Mesodermal cell (in vitro differentiated cells): ENCODE measurements around the gene HECA.
"Not testable (repeated sequence)": the region's sequence is repeated elsewhere in the genome, so short reads cannot be mapped to it uniquely, and the experiment has no call there.

Experiments used
- H3K27ac ChIP-seq: 2 replicates; pipeline ENCODE4 v1.7.0; 2013; ENCODE audit warnings: mild to moderate bottlenecking, low read depth, low read length, moderate library complexity; ENCODE audit not compliant: severe bottlenecking
- H3K36me3 ChIP-seq: 2 replicates; pipeline ENCODE4 v1.7.1; 2013; ENCODE audit warnings: mild to moderate bottlenecking, low read length, moderate library complexity; ENCODE audit not compliant: control insufficient read depth, insufficient read depth
- H3K4me1 ChIP-seq: one replicate; pipeline ENCODE4 v1.7.1; 2013; ENCODE audit warnings: mild to moderate bottlenecking, low read length; ENCODE audit not compliant: insufficient read depth, control insufficient read depth, poor library complexity, severe bottlenecking
- H3K4me3 ChIP-seq: 2 replicates; pipeline ENCODE4 v1.7.0; 2013; ENCODE audit warnings: low read length, control low read depth, mild to moderate bottlenecking; ENCODE audit not compliant: insufficient read depth, poor library complexity, severe bottlenecking; ENCODE audit errors: extremely low read depth
- H3K9me3 ChIP-seq: 2 replicates; pipeline ENCODE4 v1.7.1; 2013; ENCODE audit warnings: mild to moderate bottlenecking, low read length, moderate library complexity; ENCODE audit not compliant: control insufficient read depth
- WGBS, 2 experiments: methylation state at CpG; one replicate each; pipeline ENCODE4 v1.1.5; 2013; ENCODE audit warnings: missing lambda C conversion rate in 2 of 2; ENCODE audit not compliant: insufficient coverage in 2 of 2; 5-methylcytosine and 5-hydroxymethylcytosine counted together

Gene HECA

GRCh38 chr6:139204978-139205377 is 70.1 kb downstream of the HECA start:
- WGBS, 2 experiments = 88 to 100% methylated on average over 1 of the region's 2 CpGs
- peaks cover 17% of the 10 kb centered on the region for H3K9me3 ChIP-seq
- no peak overlapping the region for H3K4me3 ChIP-seq
- no peaks in the 10 kb centered on the region for H3K4me1 ChIP-seq
- no peaks in the 10 kb centered on the region for H3K36me3 ChIP-seq
- no peak overlapping the region for H3K27ac ChIP-seq

- Histone ChIP-seq H3K27ac (no peak overlapping the region), H3K36me3 (no peaks in the 10 kb centered on the region), H3K9me3 (peaks cover 19% of the 10 kb centered on the region), H3K4me3 (no peak overlapping the region), H3K4me1 (no peaks in the 10 kb centered on the region)
- 83% methylated on average over 2 of the region's 3 CpGs; no CpG with 5 or more reads in 1 of the 2 experiments for WGBS, 2 experiments
Measured at GRCh38 chr6:139205843-139206242, 71.0 kb downstream of the HECA start.

GRCh38 chr6:139210766-139211165 is 75.9 kb downstream of the HECA start:
- WGBS, 2 experiments = 98 to 100% methylated on average over 8 to 9 of the region's 10 CpGs
- H3K9me3 ChIP-seq = peaks cover 17% of the 10 kb centered on the region
- H3K4me1 ChIP-seq, H3K27ac ChIP-seq, H3K36me3 ChIP-seq, H3K4me3 ChIP-seq: not testable (repeated sequence)

- not testable (repeated sequence) for H3K27ac ChIP-seq, H3K4me1 ChIP-seq, H3K9me3 ChIP-seq, H3K4me3 ChIP-seq, H3K36me3 ChIP-seq
- WGBS, 2 experiments = no CpG with 5 or more reads among the region's 2 CpGs
Measured at GRCh38 chr6:139212460-139212859, 77.6 kb downstream of the HECA start.

DNA sequence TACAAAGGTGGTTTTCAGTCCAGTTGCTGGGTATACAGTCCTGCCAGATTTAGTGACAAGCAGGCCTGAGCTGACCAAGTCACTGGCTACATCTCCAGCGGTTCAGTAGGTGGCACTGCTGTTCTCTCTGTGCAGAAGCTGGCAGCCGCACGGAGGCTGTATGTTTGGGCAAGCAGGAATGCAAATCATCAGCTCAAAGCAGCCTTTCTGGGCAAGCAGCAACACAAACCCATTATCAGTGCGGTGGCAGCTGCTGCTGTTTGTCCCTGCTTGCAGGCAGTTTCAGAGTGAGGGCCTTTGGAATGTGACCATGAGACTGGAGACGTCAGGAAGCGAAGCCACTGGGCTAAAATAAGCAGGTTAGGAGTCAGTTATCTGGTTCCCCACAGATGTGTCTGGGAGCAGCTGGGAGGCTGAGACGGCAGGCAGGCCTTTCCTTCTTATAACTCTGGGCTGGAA is 84.4 kb downstream of the HECA start:
- 3 to 14% methylated on average over 6 of the region's 7 CpGs for WGBS, 2 experiments
- Histone ChIP-seq H3K36me3 (no peaks in the 10 kb centered on the region), H3K27ac (peak overlapping the region; percentile 83), H3K4me3 (no peak overlapping the region), H3K9me3 (peaks cover 8% of the 10 kb centered on the region), H3K4me1 (no peaks in the 10 kb centered on the region)

DNA sequence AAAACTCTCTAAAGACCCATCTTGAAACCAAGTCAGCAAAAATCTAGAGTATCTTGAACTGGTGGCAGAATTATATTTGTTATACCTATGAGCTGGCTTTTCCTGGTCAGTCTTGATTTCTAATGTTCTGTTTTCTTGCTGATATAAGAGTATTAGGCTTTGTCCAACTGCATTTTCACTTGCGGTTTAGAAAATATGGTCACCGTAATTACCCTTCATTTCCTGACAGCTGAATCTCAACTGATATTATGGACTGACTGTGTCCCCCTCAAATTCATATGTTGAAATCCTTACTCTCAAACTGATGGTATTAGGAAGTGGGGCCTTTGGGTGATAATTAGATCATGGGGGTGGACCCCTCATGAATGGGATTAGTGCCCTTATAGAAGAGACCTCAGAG is 84.9 kb downstream of the HECA start:
- Histone ChIP-seq H3K9me3 (peaks cover 8% of the 10 kb centered on the region), H3K27ac (peak overlapping the region; percentile 83), H3K4me3 (no peak overlapping the region), H3K4me1 (no peaks in the 10 kb centered on the region), H3K36me3 (no peaks in the 10 kb centered on the region)
- 100% methylated on average over 2 of the region's 2 CpGs; no CpG with 5 or more reads in 1 of the 2 experiments for WGBS, 2 experiments

- 97% methylated on average over 3 of the region's 3 CpGs; no CpG with 5 or more reads in 1 of the 2 experiments for WGBS, 2 experiments
- H3K4me1 ChIP-seq, H3K4me3 ChIP-seq: not testable (repeated sequence)
Measured at GRCh38 chr6:139228387-139228786, 93.5 kb downstream of the HECA start.

More at GRCh38 chr6:139228387-139228786, 93.5 kb downstream of the HECA start:
- H3K27ac ChIP-seq, H3K36me3 ChIP-seq, H3K9me3 ChIP-seq: not testable (repeated sequence)
